ENCODE results near the gene EPO.
"Not testable (repeated sequence)": the region's sequence is repeated elsewhere in the genome, so short reads cannot be mapped to it uniquely, and the experiment has no call there.

EPO gene

GRCh38 chr7:100735730-100736129 lies 15.5 kb downstream of the EPO start:
- no peak overlapping the region for H3K27ac ChIP-seq
- H3K4me3 ChIP-seq: no peak overlapping the region
- TF ChIP-seq Cebpa-rat (IDR thresholded peaks at IDR 0.05): no peak
- no peaks in the 10 kb centered on the region for H4K20me1 ChIP-seq
- H3K9ac ChIP-seq: no peak overlapping the region
- H3K4me1 ChIP-seq: no peaks in the 10 kb centered on the region
- no peaks in the 10 kb centered on the region for H3K27me3 ChIP-seq
- no peak overlapping the region for H3K4me2 ChIP-seq
- H3K9me3 ChIP-seq: no peaks in the 10 kb centered on the region
- no peaks in the 10 kb centered on the region for H3K36me3 ChIP-seq

GRCh38 chr7:100736671-100737070 lies 16.4 kb downstream of the EPO start:
- H4K20me1 ChIP-seq: no peaks in the 10 kb centered on the region
- H3K4me1 ChIP-seq: no peaks in the 10 kb centered on the region

GRCh38 chr7:100739934-100740333 lies 19.7 kb downstream of the EPO start:
- no peak for TF ChIP-seq Cebpa-rat (IDR thresholded peaks at IDR 0.05)
- no peaks in the 10 kb centered on the region for H4K20me1 ChIP-seq
- no peaks in the 10 kb centered on the region for H3K36me3 ChIP-seq
- H3K27ac ChIP-seq: no peak overlapping the region
- H3K4me3 ChIP-seq: no peak overlapping the region
- H3K9me3 ChIP-seq: no peaks in the 10 kb centered on the region
- no peaks in the 10 kb centered on the region for H3K4me1 ChIP-seq
- H3K27me3 ChIP-seq: peaks cover 9% of the 10 kb centered on the region
- H3K9ac ChIP-seq: no peak overlapping the region
- no peak overlapping the region for H3K4me2 ChIP-seq

More at GRCh38 chr7:100736671-100737070, 16.4 kb downstream of the EPO start:
- H3K27me3 ChIP-seq: no peaks in the 10 kb centered on the region
- H3K9ac ChIP-seq: no peak overlapping the region
- TF ChIP-seq Cebpa-rat (IDR thresholded peaks at IDR 0.05): no peak
- no peak overlapping the region for H3K4me2 ChIP-seq
- no peaks in the 10 kb centered on the region for H3K9me3 ChIP-seq
- H3K27ac ChIP-seq: no peak overlapping the region
- H3K36me3 ChIP-seq: no peaks in the 10 kb centered on the region
- no peak overlapping the region for H3K4me3 ChIP-seq

GRCh38 chr7:100744605-100745004 lies 24.3 kb downstream of the EPO start:
- H3K4me1 ChIP-seq: no peaks in the 10 kb centered on the region
- no peak overlapping the region for H3K4me3 ChIP-seq
- no peak for TF ChIP-seq Cebpa-rat (IDR thresholded peaks at IDR 0.05)
- H3K9ac ChIP-seq: no peak overlapping the region
- no peaks in the 10 kb centered on the region for H3K36me3 ChIP-seq
- peaks cover 27% of the 10 kb centered on the region for H3K27me3 ChIP-seq
- no peak overlapping the region for H3K4me2 ChIP-seq
- no peak overlapping the region for H3K27ac ChIP-seq
- no peaks in the 10 kb centered on the region for H3K9me3 ChIP-seq
- no peaks in the 10 kb centered on the region for H4K20me1 ChIP-seq

- H3K9ac ChIP-seq: no peak overlapping the region
- H3K27ac ChIP-seq: no peak overlapping the region
These were observed 24.9 kb downstream of the EPO start for GRCh38 chr7:100745184-100745583.

GRCh38 chr7:100752994-100753393 lies 32.7 kb downstream of the EPO start:
- TF ChIP-seq Cebpa-rat (IDR thresholded peaks at IDR 0.05): no peak
- H3K4me2 ChIP-seq: no peak overlapping the region
- H3K4me3 ChIP-seq: no peak overlapping the region
- H3K4me1 ChIP-seq: peaks cover 20% of the 10 kb centered on the region
- H3K27ac ChIP-seq: no peak overlapping the region
- no peaks in the 10 kb centered on the region for H4K20me1 ChIP-seq
- H3K36me3 ChIP-seq: no peaks in the 10 kb centered on the region
- H3K9ac ChIP-seq: no peak overlapping the region
- no peaks in the 10 kb centered on the region for H3K9me3 ChIP-seq
- no peaks in the 10 kb centered on the region for H3K27me3 ChIP-seq

More at GRCh38 chr7:100745184-100745583, 24.9 kb downstream of the EPO start:
- no peaks in the 10 kb centered on the region for H3K36me3 ChIP-seq
- no peak overlapping the region for H3K4me2 ChIP-seq
- H3K27me3 ChIP-seq: peaks cover 27% of the 10 kb centered on the region
- H4K20me1 ChIP-seq: no peaks in the 10 kb centered on the region
- TF ChIP-seq Cebpa-rat (IDR thresholded peaks at IDR 0.05): no peak
- no peaks in the 10 kb centered on the region for H3K9me3 ChIP-seq
- H3K4me3 ChIP-seq: no peak overlapping the region
- H3K4me1 ChIP-seq: no peaks in the 10 kb centered on the region

- H3K27ac ChIP-seq: no peak overlapping the region
- H3K9me3 ChIP-seq: no peaks in the 10 kb centered on the region
- H3K36me3 ChIP-seq: no peaks in the 10 kb centered on the region
- no peak overlapping the region for H3K4me3 ChIP-seq
- H4K20me1 ChIP-seq: no peaks in the 10 kb centered on the region
- H3K9ac ChIP-seq: no peak overlapping the region
- peaks cover 20% of the 10 kb centered on the region for H3K4me1 ChIP-seq
- no peaks in the 10 kb centered on the region for H3K27me3 ChIP-seq
- H3K4me2 ChIP-seq: no peak overlapping the region
- no peak for TF ChIP-seq Cebpa-rat (IDR thresholded peaks at IDR 0.05)
These were observed 33.5 kb downstream of the EPO start for GRCh38 chr7:100753750-100754149.

- Histone ChIP-seq H3K4me3 (no peak overlapping the region), H3K27ac (no peak overlapping the region), H3K9me3 (no peaks in the 10 kb centered on the region), H4K20me1 (no peaks in the 10 kb centered on the region), H3K4me2 (no peak overlapping the region), H3K4me1 (peaks cover 23% of the 10 kb centered on the region), H3K9ac (no peak overlapping the region), H3K27me3 (no peaks in the 10 kb centered on the region), H3K36me3 (no peaks in the 10 kb centered on the region)
- no peak for TF ChIP-seq Cebpa-rat (IDR thresholded peaks at IDR 0.05)
These were observed 39.3 kb downstream of the EPO start for GRCh38 chr7:100759357-100760171.

- H3K36me3 ChIP-seq, H3K27ac ChIP-seq, H3K9ac ChIP-seq, H3K27me3 ChIP-seq, H3K4me3 ChIP-seq, H4K20me1 ChIP-seq, H3K9me3 ChIP-seq, H3K4me2 ChIP-seq: not testable (repeated sequence)
- H3K4me1 ChIP-seq: peaks cover 20% of the 10 kb centered on the region
These were observed 42.6 kb downstream of the EPO start for GRCh38 chr7:100762841-100763240.

GRCh38 chr7:100763556-100764140 lies 43.4 kb downstream of the EPO start:
- Histone ChIP-seq H3K9ac (no peak overlapping the region), H3K4me3 (no peak overlapping the region), H3K4me2 (no peak overlapping the region), H3K36me3 (no peaks in the 10 kb centered on the region), H3K27me3 (no peaks in the 10 kb centered on the region), H4K20me1 (no peaks in the 10 kb centered on the region), H3K9me3 (no peaks in the 10 kb centered on the region), H3K27ac (no peak overlapping the region), H3K4me1 (peaks cover 20% of the 10 kb centered on the region)
- no peak for TF ChIP-seq Cebpa-rat (IDR thresholded peaks at IDR 0.05)

Measured in BLaER1 (cell line).